ENCODE data around the gene CHAC1. TPM values are rescaled to one million over a fixed set of nuclear protein-coding genes. Genes with fewer than 3 reads are reported as not detected.

The CHAC1 gene
- total and polyA plus RNA-seq, 4 donors: 0.17 to 11.9 (median 11.6) TPM

DNA sequence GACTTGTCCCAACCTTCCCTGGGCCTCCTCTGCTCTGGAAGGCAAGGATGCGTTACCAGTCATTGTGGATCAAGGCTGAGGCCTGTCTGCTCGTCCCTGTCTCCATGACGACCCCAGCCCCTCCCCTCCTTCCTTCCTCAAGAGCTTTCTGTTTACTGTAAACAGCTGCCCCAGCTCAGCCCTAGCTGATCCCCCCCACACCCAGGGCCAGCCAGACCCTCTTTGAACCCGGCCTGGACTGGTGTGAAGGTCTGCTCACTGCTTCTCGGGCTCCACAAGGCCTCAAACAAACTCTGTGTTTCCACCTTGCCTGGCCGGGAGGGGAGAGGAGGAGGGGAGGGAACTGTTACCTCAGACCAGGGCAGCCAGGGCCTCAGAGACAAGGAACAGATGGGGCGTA lies 42.1 kb upstream of the CHAC1 start:
- Histone ChIP-seq H3K9ac (ENCODE audit: insufficient read depth in 1 of 2, low read length in 2 of 2) (no peak overlapping the region), H3K4me1 (ENCODE audit: control insufficient read depth in 5 of 5, insufficient read depth in 5 of 5, low read length in 5 of 5) (peaks cover 0 to 46% (median 37%) of the 10 kb centered on the region in 5 donors), H3K27me3 (ENCODE audit: control insufficient read depth in 3 of 3, insufficient read depth in 3 of 3, low read length in 2 of 3) (no peaks in the 10 kb centered on the region), H3K27ac (ENCODE audit: low read depth in 1 of 2, low read length in 1 of 2) (peak overlapping the region in 1 of 2 donors; percentile 40), H3K9me3 (ENCODE audit: control insufficient read depth in 4 of 4, insufficient read depth in 3 of 4, low read length in 3 of 4) (no peaks in the 10 kb centered on the region), H3K36me3 (ENCODE audit: control insufficient read depth in 4 of 4, insufficient read depth in 4 of 4, low read length in 4 of 4) (no peaks in the 10 kb centered on the region), H3K4me3 (no peak overlapping the region)
- ATAC-seq (ENCODE audit: insufficient read depth, low FRiP score): no peak
- TF ChIP-seq, protein P1, sequence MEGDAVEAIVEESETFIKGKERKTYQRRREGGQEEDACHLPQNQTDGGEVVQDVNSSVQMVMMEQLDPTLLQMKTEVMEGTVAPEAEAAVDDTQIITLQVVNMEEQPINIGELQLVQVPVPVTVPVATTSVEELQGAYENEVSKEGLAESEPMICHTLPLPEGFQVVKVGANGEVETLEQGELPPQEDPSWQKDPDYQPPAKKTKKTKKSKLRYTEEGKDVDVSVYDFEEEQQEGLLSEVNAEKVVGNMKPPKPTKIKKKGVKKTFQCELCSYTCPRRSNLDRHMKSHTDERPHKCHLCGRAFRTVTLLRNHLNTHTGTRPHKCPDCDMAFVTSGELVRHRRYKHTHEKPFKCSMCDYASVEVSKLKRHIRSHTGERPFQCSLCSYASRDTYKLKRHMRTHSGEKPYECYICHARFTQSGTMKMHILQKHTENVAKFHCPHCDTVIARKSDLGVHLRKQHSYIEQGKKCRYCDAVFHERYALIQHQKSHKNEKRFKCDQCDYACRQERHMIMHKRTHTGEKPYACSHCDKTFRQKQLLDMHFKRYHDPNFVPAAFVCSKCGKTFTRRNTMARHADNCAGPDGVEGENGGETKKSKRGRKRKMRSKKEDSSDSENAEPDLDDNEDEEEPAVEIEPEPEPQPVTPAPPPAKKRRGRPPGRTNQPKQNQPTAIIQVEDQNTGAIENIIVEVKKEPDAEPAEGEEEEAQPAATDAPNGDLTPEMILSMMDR (IDR thresholded peaks at IDR 0.05; ENCODE audit: control extremely low read depth, extremely low read depth): no peak
- 44 to 50% methylated on average over 7 of the region's 7 CpGs for WGBS, 2 donors
- peak; percentile 81 to 83 (median 83) for DNase-seq

DNA sequence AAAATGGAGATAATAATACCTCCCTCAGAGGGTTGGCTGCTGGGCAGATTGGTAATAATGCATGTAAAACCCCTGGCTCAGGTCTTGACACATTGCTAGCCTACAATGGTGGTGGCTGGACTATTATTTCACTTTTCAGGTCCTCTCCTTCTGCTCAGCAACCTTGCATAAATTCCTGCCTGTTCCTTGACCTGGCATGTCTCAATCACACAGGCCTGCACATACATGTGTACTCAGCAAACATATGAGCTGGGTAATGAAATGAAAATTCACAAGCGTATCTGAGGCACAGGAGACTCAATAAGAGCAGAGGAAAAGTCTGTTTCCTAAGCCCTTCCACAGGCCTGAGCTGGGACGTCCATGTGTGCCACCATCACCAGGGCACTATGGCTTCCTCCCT lies 41.6 kb upstream of the CHAC1 start:
- DNase-seq (no peak), ATAC-seq (ENCODE audit: insufficient read depth, low FRiP score) (no peak)
- no peaks in the 10 kb centered on the region for H3K36me3 ChIP-seq (ENCODE audit: control insufficient read depth in 4 of 4, insufficient read depth in 4 of 4, low read length in 4 of 4)
- TF ChIP-seq, protein P1 (IDR thresholded peaks at IDR 0.05; ENCODE audit: control extremely low read depth, extremely low read depth): no peak
- no peaks in the 10 kb centered on the region for H3K9me3 ChIP-seq (ENCODE audit: control insufficient read depth in 4 of 4, insufficient read depth in 3 of 4, low read length in 3 of 4)
- H3K9ac ChIP-seq (ENCODE audit: insufficient read depth in 1 of 2, low read length in 2 of 2): no peak overlapping the region
- 79 to 83% methylated on average over 2 of the region's 2 CpGs for WGBS, 2 donors
- H3K27me3 ChIP-seq (ENCODE audit: control insufficient read depth in 3 of 3, insufficient read depth in 3 of 3, low read length in 2 of 3): no peaks in the 10 kb centered on the region
- H3K27ac ChIP-seq (ENCODE audit: low read depth in 1 of 2, low read length in 1 of 2): no peak overlapping the region
- no peak overlapping the region for H3K4me3 ChIP-seq
- peaks cover 0 to 41% (median 35%) of the 10 kb centered on the region in 5 donors for H3K4me1 ChIP-seq (ENCODE audit: control insufficient read depth in 5 of 5, insufficient read depth in 5 of 5, low read length in 5 of 5)

DNA sequence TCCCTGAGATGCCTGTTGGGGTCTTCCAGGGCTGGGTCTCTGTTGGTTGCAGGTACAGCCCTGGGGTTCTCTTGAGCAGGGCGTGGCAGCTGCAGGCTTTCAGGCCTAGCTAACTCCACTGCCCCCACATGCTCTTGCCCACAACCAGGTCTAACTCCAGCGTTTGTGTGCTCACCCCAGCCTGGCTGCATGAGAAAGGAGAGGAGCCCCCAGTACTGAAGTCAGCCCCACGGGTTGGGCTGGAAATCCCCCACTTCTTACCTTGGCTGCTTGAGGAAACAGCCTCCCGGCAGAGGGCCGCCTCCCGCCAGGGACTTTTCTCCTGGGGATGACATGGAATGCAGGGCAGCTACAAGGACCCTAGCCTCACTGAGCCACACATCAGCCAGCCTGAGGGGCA lies 40.8 kb upstream of the CHAC1 start:
- ATAC-seq (ENCODE audit: insufficient read depth, low FRiP score): no peak
- Histone ChIP-seq H3K9me3 (ENCODE audit: control insufficient read depth in 4 of 4, insufficient read depth in 3 of 4, low read length in 3 of 4) (no peaks in the 10 kb centered on the region), H3K27me3 (ENCODE audit: control insufficient read depth in 3 of 3, insufficient read depth in 3 of 3, low read length in 2 of 3) (no peaks in the 10 kb centered on the region), H3K9ac (ENCODE audit: insufficient read depth in 1 of 2, low read length in 2 of 2) (no peak overlapping the region), H3K4me1 (ENCODE audit: control insufficient read depth in 5 of 5, insufficient read depth in 5 of 5, low read length in 5 of 5) (peaks cover 0 to 33% (median 29%) of the 10 kb centered on the region in 5 donors), H3K36me3 (ENCODE audit: control insufficient read depth in 4 of 4, insufficient read depth in 4 of 4, low read length in 4 of 4) (no peaks in the 10 kb centered on the region), H3K4me3 (no peak overlapping the region), H3K27ac (ENCODE audit: low read depth in 1 of 2, low read length in 1 of 2) (no peak overlapping the region)
- TF ChIP-seq, protein P1 (IDR thresholded peaks at IDR 0.05; ENCODE audit: control extremely low read depth, extremely low read depth): no peak
- 59 to 74% methylated on average over 6 of the region's 6 CpGs for WGBS, 2 donors
- DNase-seq: no peak

GRCh38 chr15:40914013-40914412 lies 39.3 kb upstream of the CHAC1 start:
- no peaks in the 10 kb centered on the region for H3K36me3 ChIP-seq (ENCODE audit: control insufficient read depth in 4 of 4, insufficient read depth in 4 of 4, low read length in 4 of 4)
- H3K4me1 ChIP-seq (ENCODE audit: control insufficient read depth in 5 of 5, insufficient read depth in 5 of 5, low read length in 5 of 5): peaks cover 0 to 42% (median 21%) of the 10 kb centered on the region in 5 donors
- no peak overlapping the region for H3K9ac ChIP-seq (ENCODE audit: insufficient read depth in 1 of 2, low read length in 2 of 2)
- H3K27ac ChIP-seq (ENCODE audit: low read depth in 1 of 2, low read length in 1 of 2): peak overlapping the region in 1 of 2 donors; percentile 77
- H3K9me3 ChIP-seq (ENCODE audit: control insufficient read depth in 4 of 4, insufficient read depth in 3 of 4, low read length in 3 of 4): no peaks in the 10 kb centered on the region
- H3K4me3 ChIP-seq: no peak overlapping the region
- no peaks in the 10 kb centered on the region for H3K27me3 ChIP-seq (ENCODE audit: control insufficient read depth in 3 of 3, insufficient read depth in 3 of 3, low read length in 2 of 3)
- TF ChIP-seq, protein P1 (IDR thresholded peaks at IDR 0.05; ENCODE audit: control extremely low read depth, extremely low read depth): no peak
- WGBS, 2 donors: 92 to 96% methylated on average over 12 of the region's 12 CpGs
- ATAC-seq (ENCODE audit: insufficient read depth, low FRiP score) (no peak), DNase-seq (no peak)
